Subcutaneous abdominal adipose tissue (tissue), 5 donors: Measurements from ENCODE around the gene RETREG1.

ENCODE experiments used
- H3K27ac ChIP-seq: one replicate; pipeline ENCODE4 v1.7.0; 2013; ENCODE audit warnings: low read depth, mild to moderate bottlenecking, inconsistent platforms, low read length, moderate library complexity
- H3K27me3 ChIP-seq, 5 donors: one replicate each; pipeline ENCODE4 v1.7.0; 2013; ENCODE audit warnings: low read length in 5 of 5, inconsistent platforms in 1 of 5; ENCODE audit not compliant: control insufficient read depth in 5 of 5, insufficient read depth in 4 of 5
- H3K36me3 ChIP-seq, 5 donors: one replicate each; pipeline ENCODE4 v1.7.0; 2013; ENCODE audit warnings: low read length in 5 of 5; ENCODE audit not compliant: control insufficient read depth in 5 of 5, insufficient read depth in 5 of 5
- H3K4me1 ChIP-seq, 5 donors: one replicate each; pipeline ENCODE4 v1.7.0; 2013; ENCODE audit warnings: low read length in 5 of 5, mild to moderate bottlenecking in 3 of 5, moderate library complexity in 1 of 5; ENCODE audit not compliant: control insufficient read depth in 5 of 5, insufficient read depth in 5 of 5
- H3K4me3 ChIP-seq, 5 donors: one replicate each; pipeline ENCODE4 v1.7.0; 2013; ENCODE audit warnings: low read length in 5 of 5, low read depth in 1 of 5
- H3K9ac ChIP-seq, 5 donors: one replicate each; pipeline ENCODE4 v1.7.0; 2013; ENCODE audit warnings: low read length in 5 of 5, mild to moderate bottlenecking in 4 of 5, moderate library complexity in 3 of 5
- H3K9me3 ChIP-seq, 5 donors: one replicate each; pipeline ENCODE4 v1.7.0; 2013; ENCODE audit warnings: low read length in 5 of 5; ENCODE audit not compliant: control insufficient read depth in 5 of 5
- donor health status: healthy.
- donor health status: healthy.
- donor health status: healthy.
- donor health status: healthy.
- donor health status: healthy.

Gene RETREG1

GRCh38 chr5:16588434-16589214, 28.2 kb downstream of the RETREG1 start:
- peaks cover 0 to 15% (median 12%) of the 10 kb centered on the region in 5 donors for H3K4me1 ChIP-seq
- H3K4me3 ChIP-seq: no peak overlapping the region
- no peaks in the 10 kb centered on the region for H3K36me3 ChIP-seq
- H3K9me3 ChIP-seq: no peaks in the 10 kb centered on the region
- H3K9ac ChIP-seq: no peak overlapping the region
- no peaks in the 10 kb centered on the region for H3K27me3 ChIP-seq
- no peak overlapping the region for H3K27ac ChIP-seq

GRCh38 chr5:16586556-16586955, 30.2 kb downstream of the RETREG1 start:
- Histone ChIP-seq H3K27me3 (no peaks in the 10 kb centered on the region), H3K36me3 (no peaks in the 10 kb centered on the region), H3K27ac (no peak overlapping the region), H3K9me3 (no peaks in the 10 kb centered on the region), H3K9ac (no peak overlapping the region), H3K4me1 (peaks cover 0 to 11% (median 6%) of the 10 kb centered on the region in 5 donors), H3K4me3 (no peak overlapping the region)

- no peaks in the 10 kb centered on the region for H3K9me3 ChIP-seq
- H3K4me1 ChIP-seq: peaks cover 0 to 8% (median 4%) of the 10 kb centered on the region in 5 donors
- H3K36me3 ChIP-seq: no peaks in the 10 kb centered on the region
- no peak overlapping the region for H3K9ac ChIP-seq
- no peak overlapping the region for H3K4me3 ChIP-seq
- H3K27me3 ChIP-seq: no peaks in the 10 kb centered on the region
- H3K27ac ChIP-seq: no peak overlapping the region
These were observed 31.6 kb downstream of the RETREG1 start for GRCh38 chr5:16585041-16585667.

DNA sequence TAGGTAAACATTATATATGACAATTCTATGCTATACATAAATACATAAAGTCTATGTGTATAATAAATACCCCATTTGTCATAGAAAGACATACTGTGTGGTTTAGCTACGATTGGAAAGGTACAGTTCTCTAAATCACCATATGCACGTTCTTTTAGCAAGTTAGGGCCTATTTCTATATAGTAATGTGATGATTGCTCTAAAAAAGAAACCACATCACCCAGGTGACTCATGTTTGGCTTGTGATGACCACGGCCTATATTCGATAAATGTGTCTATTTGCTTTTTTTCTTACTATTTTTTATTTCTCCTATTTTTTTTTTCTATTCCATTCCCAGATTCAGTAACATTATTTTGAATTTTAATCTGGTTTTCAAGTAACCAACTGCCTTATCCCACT, 34.7 kb downstream of the RETREG1 start:
- no peaks in the 10 kb centered on the region for H3K36me3 ChIP-seq
- no peak overlapping the region for H3K9ac ChIP-seq
- H3K4me1 ChIP-seq: peaks cover 0 to 15% (median 0%) of the 10 kb centered on the region in 5 donors
- H3K27ac ChIP-seq: no peak overlapping the region
- H3K9me3 ChIP-seq: no peaks in the 10 kb centered on the region
- no peak overlapping the region for H3K4me3 ChIP-seq
- H3K27me3 ChIP-seq: no peaks in the 10 kb centered on the region

DNA sequence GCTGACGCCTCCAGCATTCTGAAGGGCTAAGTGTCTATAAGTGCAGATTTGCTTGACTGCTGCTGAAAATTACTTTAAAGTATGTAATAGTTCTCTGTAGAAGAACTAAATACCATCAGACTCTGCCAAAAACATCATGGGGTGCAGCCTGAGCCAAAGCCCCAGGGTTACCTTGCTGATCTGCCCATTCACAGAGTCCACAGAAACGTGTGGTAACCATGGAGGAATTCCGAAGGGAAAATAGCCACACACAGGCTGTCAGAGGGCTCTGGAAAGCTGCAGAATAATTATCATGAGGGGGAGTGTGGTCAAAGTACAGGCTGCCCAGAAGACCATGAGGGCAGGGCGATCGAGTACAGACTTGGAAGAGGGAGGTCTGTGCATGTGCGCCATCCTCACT, 36.4 kb downstream of the RETREG1 start:
- Histone ChIP-seq H3K9me3 (no peaks in the 10 kb centered on the region), H3K4me1 (peaks cover 0 to 16% (median 0%) of the 10 kb centered on the region in 5 donors), H3K27me3 (no peaks in the 10 kb centered on the region), H3K4me3 (no peak overlapping the region), H3K36me3 (no peaks in the 10 kb centered on the region), H3K9ac (no peak overlapping the region), H3K27ac (no peak overlapping the region)

DNA sequence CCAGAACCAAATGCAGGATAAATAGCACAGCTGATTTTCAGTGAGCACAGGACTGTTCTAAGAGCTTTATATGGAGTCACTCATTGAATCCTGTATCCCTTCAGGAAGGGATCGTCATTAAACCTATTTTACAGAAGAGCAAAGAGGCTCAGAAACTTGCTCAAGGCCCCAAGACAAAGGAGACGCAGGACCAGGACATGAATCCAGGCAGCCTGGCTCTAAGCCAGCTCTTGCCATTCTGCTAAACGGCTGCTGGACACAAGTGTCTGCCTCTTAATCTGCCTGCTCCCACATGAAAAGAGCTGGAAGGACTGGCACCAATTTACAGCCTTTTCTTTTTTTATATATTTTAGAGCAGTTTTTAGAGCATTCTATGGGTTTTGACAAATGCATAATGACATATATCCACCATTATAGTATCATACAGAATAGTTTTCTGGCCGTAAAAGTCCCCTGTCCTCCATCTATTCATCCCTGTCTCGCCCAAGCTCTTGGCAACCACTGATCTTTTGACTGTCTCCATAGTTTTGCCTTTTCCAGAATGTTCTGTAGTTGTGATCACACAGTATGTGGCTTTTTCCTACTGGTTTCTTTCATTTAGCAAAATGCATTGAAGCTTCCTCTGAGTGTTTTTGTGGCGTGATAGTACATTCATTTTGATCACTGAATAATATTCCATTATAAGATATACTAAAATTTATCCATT, 37.5 kb downstream of the RETREG1 start:
- no peak overlapping the region for H3K9ac ChIP-seq
- H3K36me3 ChIP-seq: no peaks in the 10 kb centered on the region
- H3K27me3 ChIP-seq: no peaks in the 10 kb centered on the region
- H3K9me3 ChIP-seq: no peaks in the 10 kb centered on the region
- H3K27ac ChIP-seq: no peak overlapping the region
- no peak overlapping the region for H3K4me3 ChIP-seq
- H3K4me1 ChIP-seq: peaks cover 0 to 27% (median 0%) of the 10 kb centered on the region in 5 donors

GRCh38 chr5:16578474-16578883, 38.3 kb downstream of the RETREG1 start:
- Histone ChIP-seq H3K27ac (no peak overlapping the region), H3K9me3 (no peaks in the 10 kb centered on the region), H3K4me3 (no peak overlapping the region)

DNA sequence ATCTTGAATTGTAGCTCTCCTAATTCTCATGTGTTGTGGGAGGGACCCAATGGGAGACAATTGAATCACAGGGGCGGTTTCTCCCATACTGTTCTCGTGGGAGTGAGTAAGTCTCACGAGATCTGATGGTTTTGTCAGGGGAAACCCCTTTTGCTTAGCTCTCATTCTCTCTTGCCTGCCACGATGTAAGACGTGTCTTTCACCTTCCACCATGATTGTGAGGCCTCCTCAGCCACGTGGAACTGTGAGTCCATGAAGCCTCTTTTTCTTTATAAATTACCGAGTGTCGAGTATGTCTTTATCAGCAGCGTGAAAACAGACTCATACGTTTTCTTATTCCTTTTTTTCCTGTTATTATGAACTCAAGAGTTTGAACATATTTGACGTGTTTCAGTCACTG, 39.1 kb downstream of the RETREG1 start:
- H3K27ac ChIP-seq: no peak overlapping the region
- no peaks in the 10 kb centered on the region for H3K9me3 ChIP-seq
- peaks cover 0 to 29% (median 0%) of the 10 kb centered on the region in 5 donors for H3K4me1 ChIP-seq
- H3K27me3 ChIP-seq: no peaks in the 10 kb centered on the region
- H3K9ac ChIP-seq: no peak overlapping the region
- no peak overlapping the region for H3K4me3 ChIP-seq
- no peaks in the 10 kb centered on the region for H3K36me3 ChIP-seq

More at GRCh38 chr5:16578474-16578883, 38.3 kb downstream of the RETREG1 start:
- Histone ChIP-seq H3K9ac (no peak overlapping the region), H3K4me1 (peaks cover 0 to 29% (median 0%) of the 10 kb centered on the region in 5 donors), H3K36me3 (no peaks in the 10 kb centered on the region), H3K27me3 (no peaks in the 10 kb centered on the region)

DNA sequence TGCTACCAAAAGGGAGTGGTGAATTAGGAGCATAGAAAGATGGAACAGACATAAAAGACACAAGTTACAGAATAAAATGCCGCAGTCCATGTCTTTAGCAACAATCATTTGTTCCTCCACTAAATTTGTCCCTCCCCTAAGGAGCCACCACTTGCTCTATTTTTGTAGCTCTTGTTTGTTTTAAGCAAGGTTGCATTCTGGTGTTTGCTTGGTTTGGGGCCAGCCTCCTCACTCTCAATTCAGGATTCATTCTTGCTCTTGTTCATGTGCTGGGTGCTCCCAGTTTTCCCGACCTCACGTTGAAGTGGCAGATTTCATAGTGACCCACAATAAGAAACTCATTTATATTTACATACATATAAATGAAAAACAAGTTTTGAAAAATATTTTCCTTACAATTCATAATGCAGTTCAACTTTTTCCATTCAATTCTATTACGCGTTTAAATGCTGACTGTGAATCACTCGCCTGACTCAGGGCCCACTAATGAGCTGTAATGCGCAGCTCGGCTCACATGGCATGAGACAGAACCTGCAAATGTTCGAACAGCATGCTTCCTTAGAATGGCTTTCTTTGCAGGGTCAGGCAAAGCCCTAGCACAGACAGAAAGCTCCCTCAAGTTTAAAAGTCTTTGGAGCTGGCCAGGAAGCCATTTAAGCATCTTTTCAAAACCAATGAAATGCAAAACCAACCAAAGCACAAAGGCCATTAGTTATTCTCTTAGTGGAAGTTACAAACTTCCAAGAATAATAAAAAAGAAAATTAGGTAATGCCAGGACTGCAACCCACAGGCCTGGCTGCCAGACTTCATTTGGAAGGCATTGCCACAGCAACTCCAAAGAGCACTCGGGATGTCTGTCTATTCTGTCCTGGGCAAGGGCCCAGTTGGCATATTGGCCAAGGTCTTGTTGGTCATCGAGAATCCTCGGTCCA, 41.7 kb downstream of the RETREG1 start:
- peak overlapping the region; percentile 71 for H3K27ac ChIP-seq
- no peak overlapping the region for H3K9ac ChIP-seq
- H3K9me3 ChIP-seq: no peaks in the 10 kb centered on the region
- no peak overlapping the region for H3K4me3 ChIP-seq
- H3K4me1 ChIP-seq: peaks cover 0 to 24% (median 0%) of the 10 kb centered on the region in 5 donors
- no peaks in the 10 kb centered on the region for H3K27me3 ChIP-seq
- no peaks in the 10 kb centered on the region for H3K36me3 ChIP-seq
